ENCODE results near the gene AQP12B.
"Not testable (repeated sequence)": the region's sequence is repeated elsewhere in the genome, so short reads cannot be mapped to it uniquely, and the experiment has no call there.

The AQP12B gene

GRCh38 chr2:240711296-240711695 lies 28.6 kb upstream of the AQP12B start:
- H3K4me3 Mint-ChIP-seq = no peak overlapping the region
- H3K27me3 Mint-ChIP-seq = no peaks in the 10 kb centered on the region
- no peak overlapping the region for H3K27ac Mint-ChIP-seq
- no peaks in the 10 kb centered on the region for H3K9me3 Mint-ChIP-seq
- no peaks in the 10 kb centered on the region for H3K4me1 Mint-ChIP-seq
- no peaks in the 10 kb centered on the region for H3K36me3 Mint-ChIP-seq

- Mint-ChIP-seq H3K4me3 (no peak overlapping the region), H3K36me3 (no peaks in the 10 kb centered on the region), H3K9me3 (no peaks in the 10 kb centered on the region), H3K4me1 (peaks cover 13% of the 10 kb centered on the region), H3K27ac (no peak overlapping the region), H3K27me3 (peaks cover 2% of the 10 kb centered on the region)
Measured at GRCh38 chr2:240708457-240708856, 25.8 kb upstream of the AQP12B start.

DNA sequence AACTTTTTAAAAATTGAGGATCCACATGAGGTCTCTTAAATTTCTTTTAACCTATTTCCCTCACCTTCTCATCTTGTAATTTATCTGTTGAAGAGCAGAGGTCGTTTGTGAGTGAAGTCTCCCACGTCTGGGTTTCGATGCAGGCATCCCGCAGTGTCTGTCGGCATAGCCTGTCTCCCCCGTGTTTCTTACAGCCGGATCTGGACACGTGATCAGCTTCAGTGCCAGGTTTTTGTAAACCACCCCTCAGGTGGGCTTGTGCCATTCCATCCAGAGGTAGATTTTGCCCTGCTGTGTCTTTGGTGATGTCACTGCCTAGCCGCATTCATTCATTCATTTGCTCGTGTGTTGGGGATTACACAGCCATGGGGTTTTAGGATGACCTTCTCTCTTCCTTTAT lies 25.1 kb upstream of the AQP12B start:
- no peak overlapping the region for H3K27ac Mint-ChIP-seq
- no peaks in the 10 kb centered on the region for H3K9me3 Mint-ChIP-seq
- H3K4me1 Mint-ChIP-seq = peaks cover 17% of the 10 kb centered on the region
- no peaks in the 10 kb centered on the region for H3K36me3 Mint-ChIP-seq
- H3K4me3 Mint-ChIP-seq = no peak overlapping the region
- H3K27me3 Mint-ChIP-seq = peaks cover 4% of the 10 kb centered on the region

DNA sequence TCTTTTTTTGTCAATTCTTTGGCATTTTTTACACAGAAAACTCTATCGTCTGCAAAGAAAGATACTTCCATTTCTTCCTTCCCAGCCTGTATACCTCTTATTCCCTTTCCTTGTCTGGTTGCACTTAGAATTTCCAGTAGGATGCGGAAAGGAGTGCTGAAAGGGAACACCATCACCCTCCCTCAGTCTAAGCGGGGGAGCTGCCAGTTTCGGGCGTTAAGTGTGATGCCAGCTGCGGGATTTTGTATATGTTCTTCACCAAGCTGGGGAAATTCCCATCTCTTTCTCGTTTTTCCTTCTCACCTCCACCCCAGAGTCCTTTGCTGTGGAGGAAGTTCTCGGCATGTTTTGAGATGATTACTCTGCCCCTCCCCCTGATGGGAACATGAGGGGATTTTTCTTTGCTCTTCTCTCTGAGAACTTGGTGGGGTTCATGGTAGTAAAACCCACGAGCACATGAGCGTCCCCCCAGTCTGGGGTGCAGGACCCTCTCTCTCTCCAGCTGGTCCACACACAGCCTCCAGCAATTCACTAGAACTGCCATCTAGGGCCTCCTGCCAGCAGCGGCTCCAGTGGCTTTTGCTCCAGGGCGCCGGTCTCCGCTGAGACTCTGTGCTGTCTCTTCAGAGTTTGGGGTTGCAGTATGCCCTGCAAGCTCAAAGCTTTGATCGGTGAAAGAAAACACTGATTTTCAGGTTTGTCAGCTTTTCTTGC lies 24.5 kb upstream of the AQP12B start:
- peaks cover 4% of the 10 kb centered on the region for H3K27me3 Mint-ChIP-seq
- H3K4me3 Mint-ChIP-seq = no peak overlapping the region
- no peaks in the 10 kb centered on the region for H3K36me3 Mint-ChIP-seq
- H3K27ac Mint-ChIP-seq = no peak overlapping the region
- H3K4me1 Mint-ChIP-seq = peaks cover 17% of the 10 kb centered on the region
- no peaks in the 10 kb centered on the region for H3K9me3 Mint-ChIP-seq

DNA sequence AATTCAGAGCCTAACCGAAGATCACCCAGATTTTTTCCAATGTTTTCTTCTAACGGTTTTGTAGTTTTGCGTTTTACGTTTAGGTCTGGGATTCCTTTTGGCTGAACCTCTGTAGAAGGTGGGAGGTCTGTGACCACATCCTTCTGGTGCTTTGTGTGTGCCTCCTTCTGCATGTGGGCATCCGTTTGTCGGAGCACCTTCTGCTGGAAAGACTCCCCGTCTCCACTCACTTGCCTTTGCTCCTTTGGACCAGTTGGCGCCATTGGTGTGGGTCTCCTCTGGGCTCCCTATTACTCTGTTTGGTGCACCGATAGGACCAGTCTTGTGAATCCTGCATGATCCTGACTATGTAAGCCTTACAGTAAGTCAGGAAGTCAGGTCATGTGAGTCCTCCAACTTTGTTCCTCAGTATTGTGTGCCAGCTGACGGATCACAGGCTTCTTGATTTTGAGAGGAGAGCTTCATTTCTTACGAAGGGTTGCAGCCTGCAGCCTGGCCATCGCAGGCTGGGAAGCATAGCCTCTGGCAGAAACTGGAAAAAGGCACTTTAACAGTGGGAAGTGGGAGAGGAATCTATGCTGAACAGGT lies 22.6 kb upstream of the AQP12B start:
- Mint-ChIP-seq H3K9me3 (no peaks in the 10 kb centered on the region), H3K4me1 (peaks cover 17% of the 10 kb centered on the region), H3K36me3 (no peaks in the 10 kb centered on the region), H3K27me3 (peaks cover 4% of the 10 kb centered on the region), H3K27ac (no peak overlapping the region), H3K4me3 (peak overlapping the region; percentile 80)

DNA sequence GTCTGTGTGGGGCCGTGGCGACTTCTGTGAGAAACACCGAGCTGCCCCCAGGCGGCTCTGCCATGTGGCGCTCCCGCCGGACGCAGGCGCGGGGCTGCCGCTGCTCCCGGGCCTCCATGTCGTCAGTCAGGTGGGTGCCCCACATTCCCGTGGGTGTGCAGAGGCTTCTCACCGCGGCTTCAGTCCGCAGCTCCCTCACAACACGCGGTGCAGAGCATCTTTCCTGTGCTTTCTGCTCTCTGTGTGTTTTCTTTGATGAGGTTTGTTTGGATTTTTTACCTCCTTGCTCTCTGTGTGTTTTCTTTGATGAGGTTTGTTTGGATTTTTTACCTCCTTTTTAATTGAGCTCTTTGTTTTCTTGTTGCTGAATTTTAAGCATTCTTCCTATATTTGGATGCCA lies 22.0 kb upstream of the AQP12B start:
- no peaks in the 10 kb centered on the region for H3K36me3 Mint-ChIP-seq
- no peaks in the 10 kb centered on the region for H3K9me3 Mint-ChIP-seq
- peaks cover 4% of the 10 kb centered on the region for H3K27me3 Mint-ChIP-seq
- H3K27ac Mint-ChIP-seq = no peak overlapping the region
- peaks cover 17% of the 10 kb centered on the region for H3K4me1 Mint-ChIP-seq
- peak overlapping the region; percentile 80 for H3K4me3 Mint-ChIP-seq

GRCh38 chr2:240703417-240704341 lies 21.0 kb upstream of the AQP12B start:
- Mint-ChIP-seq H3K9me3 (no peaks in the 10 kb centered on the region), H3K4me1 (peaks cover 17% of the 10 kb centered on the region)

GRCh38 chr2:240702640-240703011 lies 19.9 kb upstream of the AQP12B start:
- H3K27me3 Mint-ChIP-seq = peaks cover 4% of the 10 kb centered on the region
- no peaks in the 10 kb centered on the region for H3K36me3 Mint-ChIP-seq
- H3K4me1 Mint-ChIP-seq = peaks cover 17% of the 10 kb centered on the region
- H3K27ac Mint-ChIP-seq = peak overlapping the region; percentile 2
- no peaks in the 10 kb centered on the region for H3K9me3 Mint-ChIP-seq
- H3K4me3 Mint-ChIP-seq = no peak overlapping the region

More at GRCh38 chr2:240703417-240704341, 21.0 kb upstream of the AQP12B start:
- Mint-ChIP-seq H3K27me3 (peaks cover 4% of the 10 kb centered on the region), H3K4me3 (peak overlapping the region; percentile 42), H3K27ac (peak overlapping the region; percentile 65), H3K36me3 (no peaks in the 10 kb centered on the region)

- peaks cover 4% of the 10 kb centered on the region for H3K27me3 Mint-ChIP-seq
- no peaks in the 10 kb centered on the region for H3K9me3 Mint-ChIP-seq
- no peak overlapping the region for H3K4me3 Mint-ChIP-seq
- H3K36me3 Mint-ChIP-seq = no peaks in the 10 kb centered on the region
- H3K4me1 Mint-ChIP-seq = peaks cover 17% of the 10 kb centered on the region
- no peak overlapping the region for H3K27ac Mint-ChIP-seq
Measured at GRCh38 chr2:240701736-240702639, 19.3 kb upstream of the AQP12B start.

DNA sequence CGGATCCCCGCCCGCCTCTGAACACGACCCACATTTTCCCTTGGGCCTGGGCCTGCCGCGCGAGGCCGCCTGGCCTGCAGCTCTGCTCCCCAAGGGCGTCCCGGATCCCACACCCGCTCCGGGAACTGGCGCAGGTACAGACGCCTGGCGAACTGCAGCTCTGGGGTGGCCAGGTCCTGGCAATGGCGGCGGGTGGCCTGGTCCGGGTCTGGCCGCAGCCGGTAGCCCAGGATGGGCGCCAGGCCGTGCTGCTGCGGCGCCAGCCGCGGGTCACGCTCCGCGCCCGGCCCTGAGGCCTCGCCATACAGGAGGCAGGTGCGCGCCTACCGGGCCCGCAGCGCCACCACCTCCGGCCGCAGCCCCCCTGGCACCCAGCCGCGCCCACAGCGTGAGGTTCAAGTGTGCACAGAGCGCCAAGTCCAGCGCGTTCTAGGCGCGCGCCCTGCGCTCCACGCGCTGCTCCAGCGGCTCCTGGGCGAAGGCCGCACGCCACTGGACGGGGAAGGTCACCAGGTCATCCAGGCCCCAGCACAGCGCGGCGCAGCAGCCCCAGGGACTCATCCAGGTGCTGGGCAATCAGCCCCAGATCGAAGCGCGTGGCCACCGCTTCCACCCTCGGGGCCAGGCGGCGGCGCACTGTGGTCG lies 18.5 kb upstream of the AQP12B start:
- Mint-ChIP-seq H3K9me3 (no peaks in the 10 kb centered on the region), H3K27me3 (peaks cover 4% of the 10 kb centered on the region), H3K36me3 (no peaks in the 10 kb centered on the region), H3K4me1 (peaks cover 17% of the 10 kb centered on the region), H3K4me3 (no peak overlapping the region), H3K27ac (no peak overlapping the region)

DNA sequence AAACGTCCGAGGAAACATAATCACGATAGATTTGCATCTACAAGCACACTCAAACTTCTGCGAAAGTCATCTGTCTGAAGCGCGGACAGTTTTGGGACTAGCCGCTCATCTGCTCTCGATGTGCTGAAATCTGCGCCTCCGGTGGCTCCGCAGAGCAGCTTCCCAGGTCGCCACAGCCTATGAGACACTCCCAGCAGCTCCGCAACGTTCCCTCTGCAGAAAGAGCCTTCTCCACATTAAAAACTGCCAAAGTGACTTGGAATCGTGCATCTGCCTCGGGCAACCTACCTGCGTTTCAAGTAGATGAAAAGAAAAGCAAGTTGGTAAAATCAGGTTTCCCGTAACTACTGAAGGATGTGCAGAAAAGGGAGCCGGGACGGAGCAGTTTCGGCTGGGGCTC lies 17.9 kb upstream of the AQP12B start:
- not testable (repeated sequence) for H3K36me3 Mint-ChIP-seq, H3K27me3 Mint-ChIP-seq, H3K27ac Mint-ChIP-seq, H3K9me3 Mint-ChIP-seq, H3K4me3 Mint-ChIP-seq
- peaks cover 17% of the 10 kb centered on the region for H3K4me1 Mint-ChIP-seq

DNA sequence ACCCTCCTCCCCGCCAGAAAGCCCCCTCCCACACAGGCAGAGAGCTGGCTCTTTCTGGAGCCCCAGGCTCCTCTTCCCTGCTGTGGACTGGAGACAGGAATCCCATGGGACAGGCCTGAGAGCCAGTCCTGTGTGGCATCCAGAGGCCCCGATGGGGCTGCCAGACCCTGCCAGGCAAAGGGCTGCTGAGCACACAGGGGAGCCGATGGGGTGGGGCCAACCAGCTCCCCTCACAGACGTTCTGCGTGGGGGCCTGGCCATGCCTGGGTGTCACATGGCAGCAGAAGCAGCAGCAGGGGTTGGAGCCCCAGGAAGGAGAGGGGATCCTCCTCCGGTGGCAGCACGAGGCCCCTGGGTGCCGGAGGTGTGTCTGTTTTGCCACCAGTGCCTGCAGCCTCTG lies 17.1 kb upstream of the AQP12B start:
- not testable (repeated sequence) for H3K27ac Mint-ChIP-seq, H3K4me1 Mint-ChIP-seq, H3K9me3 Mint-ChIP-seq, H3K4me3 Mint-ChIP-seq, H3K27me3 Mint-ChIP-seq, H3K36me3 Mint-ChIP-seq

DNA sequence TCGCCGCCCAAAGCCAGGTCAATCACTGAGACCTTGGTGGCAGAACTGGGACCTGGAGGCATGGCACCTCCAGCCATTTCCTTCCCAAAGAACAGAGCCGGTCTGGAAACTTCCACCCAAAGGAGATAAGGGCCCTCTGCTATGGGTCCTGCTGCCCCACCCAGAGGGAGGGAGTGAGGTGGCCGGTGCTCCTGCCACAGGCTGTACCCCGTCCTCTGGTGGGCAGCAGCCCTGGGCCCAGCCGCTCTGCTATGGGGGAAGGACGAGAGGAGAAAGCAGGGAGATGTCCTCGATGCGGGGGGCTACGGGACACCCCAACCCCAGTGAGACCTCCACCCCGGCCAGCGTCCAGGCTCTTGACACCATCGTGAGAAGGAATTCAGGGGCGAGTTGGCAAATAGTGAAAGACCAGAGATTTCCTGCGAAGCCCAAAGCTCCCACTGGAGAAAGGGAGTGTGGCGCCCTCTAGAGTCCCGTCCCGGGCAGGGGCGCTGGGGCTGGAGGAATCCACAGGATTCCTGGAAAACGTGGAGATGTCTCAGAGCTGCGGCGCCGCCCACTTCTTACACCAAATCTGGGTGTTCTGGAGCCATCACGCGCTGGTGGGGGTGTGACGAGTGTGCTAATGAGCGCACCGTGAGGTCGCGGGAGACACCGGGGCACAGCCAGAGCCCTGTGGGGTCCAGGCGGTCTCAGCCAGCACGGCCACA lies 16.3 kb upstream of the AQP12B start:
- H3K4me3 Mint-ChIP-seq, H3K27ac Mint-ChIP-seq, H3K27me3 Mint-ChIP-seq, H3K9me3 Mint-ChIP-seq, H3K36me3 Mint-ChIP-seq, H3K4me1 Mint-ChIP-seq: not testable (repeated sequence)

GRCh38 chr2:240696469-240696868 lies 13.8 kb upstream of the AQP12B start:
- H3K27ac Mint-ChIP-seq, H3K9me3 Mint-ChIP-seq, H3K36me3 Mint-ChIP-seq, H3K4me3 Mint-ChIP-seq, H3K4me1 Mint-ChIP-seq, H3K27me3 Mint-ChIP-seq: not testable (repeated sequence)
